Fibroblast of skin of right quadriceps (primary cell): ENCODE measurements around the gene PCDHB10.
"Not testable (repeated sequence)": the region's sequence is repeated elsewhere in the genome, so short reads cannot be mapped to it uniquely, and the experiment has no call there.

ENCODE experiments used
- DNase-seq: peaks from one replicate; pipeline ENCODE4 v3.0.0-alpha.2; 2013

Gene PCDHB10

GRCh38 chr5:141192110-141192725 is at the start of gene PCDHB10:
TSS of gene PCDHB10 (plus strand) at chr5:141192353. CDS start at chr5:141192553, 200 bp downstream.
- DNase-seq, result no peak

GRCh38 chr5:141149812-141150211 is 42.3 kb upstream of the PCDHB10 start, which contains the start of gene PCDHB6:
TSS of gene PCDHB6 (plus strand) at chr5:141150057. CDS start at chr5:141150258, 201 bp downstream.
- no peak for DNase-seq

GRCh38 chr5:141150224-141150992 is 41.7 kb upstream of the PCDHB10 start:
- DNase-seq, result no peak

GRCh38 chr5:141150993-141151325 is 41.2 kb upstream of the PCDHB10 start:
- DNase-seq, result no peak

- DNase-seq, result not testable (repeated sequence)
These were observed 40.5 kb upstream of the PCDHB10 start for GRCh38 chr5:141151632-141152031.

- not testable (repeated sequence) for DNase-seq
These were observed 40.1 kb upstream of the PCDHB10 start for GRCh38 chr5:141152096-141152495.

GRCh38 chr5:141155540-141156374 is 36.4 kb upstream of the PCDHB10 start:
- no peak for DNase-seq

- DNase-seq, result not testable (repeated sequence)
These were observed 34.8 kb upstream of the PCDHB10 start for GRCh38 chr5:141157356-141157755.

- not testable (repeated sequence) for DNase-seq
These were observed 34.3 kb upstream of the PCDHB10 start for GRCh38 chr5:141157901-141158300.

GRCh38 chr5:141172381-141173204 is 19.6 kb upstream of the PCDHB10 start, which contains the start of gene PCDHB7:
TSS of gene PCDHB7 (plus strand) at chr5:141172644. CDS start at chr5:141172836, 192 bp downstream.
- DNase-seq, result peak; percentile 14

- DNase-seq, result not testable (repeated sequence)
These were observed 17.7 kb upstream of the PCDHB10 start for GRCh38 chr5:141174291-141175104.

GRCh38 chr5:141175933-141176332 is 16.2 kb upstream of the PCDHB10 start:
- no peak for DNase-seq

- not testable (repeated sequence) for DNase-seq
These were observed 14.5 kb upstream of the PCDHB10 start, which contains the start of gene PCDHB8 for GRCh38 chr5:141177577-141178191. TSS of gene PCDHB8 (plus strand) at chr5:141177790. CDS start at chr5:141178035, 245 bp downstream.

- not testable (repeated sequence) for DNase-seq
These were observed 12.8 kb upstream of the PCDHB10 start for GRCh38 chr5:141179371-141179770.

GRCh38 chr5:141179876-141180275 is 12.3 kb upstream of the PCDHB10 start:
- DNase-seq, result not testable (repeated sequence)

- no peak for DNase-seq
These were observed 11.8 kb upstream of the PCDHB10 start for GRCh38 chr5:141180313-141180712.

- DNase-seq, result no peak
These were observed 9.9 kb upstream of the PCDHB10 start, which contains the start of gene PCDHB16 for GRCh38 chr5:141182248-141182647. TSS of gene PCDHB16 (plus strand) at chr5:141182387. CDS start at chr5:141182560, 173 bp downstream.

- DNase-seq, result not testable (repeated sequence)
These were observed 7.9 kb upstream of the PCDHB10 start for GRCh38 chr5:141184117-141184855.

- no peak for DNase-seq
These were observed 5.1 kb upstream of the PCDHB10 start, which contains the start of gene PCDHB9 for GRCh38 chr5:141186897-141187512. TSS of gene PCDHB9 (plus strand) at chr5:141187161. CDS start at chr5:141187319, 158 bp downstream.
